Gastrocnemius medialis (tissue), 4 donors: ENCODE results near the gene EHD2. TPM values are rescaled to one million over a fixed set of nuclear protein-coding genes. Genes with fewer than 3 reads are reported as not detected.

ENCODE experiments used
- ATAC-seq, 2 donors: fragments of 150-250 bp; one replicate each; pipeline ENCODE4 v1.9.1; 2016
- DNase-seq, 2 donors: peaks; one replicate each; pipeline ENCODE4 v3.0.0-alpha.2; 2019
- H3K27ac ChIP-seq, 4 donors: fragments of 200-600 bp; sonication (generic); 1 replicate in 1 of 4; 2 replicates in 3 of 4; pipeline ENCODE4 v1.5.1; 2016 to 2018; ENCODE audit warnings: mild to moderate bottlenecking in 2 of 4, moderate library complexity in 1 of 4
- H3K27me3 ChIP-seq, 3 donors: fragments of 200-600 bp; sonication (generic) in 2 of 3; 1 replicate in 1 of 3; 2 replicates in 2 of 3; pipeline versions ENCODE4 v1.5.1 to v1.6.0; 2016 to 2019; ENCODE audit warnings: mild to moderate bottlenecking in 1 of 3, moderate library complexity in 1 of 3
- H3K36me3 ChIP-seq, 2 donors: fragments of 200-600 bp; sonication (generic) in 1 of 2; one replicate each; pipeline ENCODE4 v1.5.1; 2017 to 2018
- H3K4me1 ChIP-seq, 2 donors: fragments of 200-600 bp; sonication (generic) in 1 of 2; one replicate each; pipeline ENCODE4 v1.5.1; 2016 to 2017; ENCODE audit warnings: mild to moderate bottlenecking in 2 of 2
- H3K4me3 ChIP-seq, 4 donors: fragments of 200-600 bp; sonication (generic) in 3 of 4; 1 replicate in 1 of 4; 2 replicates in 3 of 4; pipeline ENCODE4 v1.5.1; 2016 to 2019; ENCODE audit warnings: mild to moderate bottlenecking in 2 of 4
- H3K9me3 ChIP-seq, 3 donors: fragments of 200-600 bp; sonication (generic) in 2 of 3; 1 replicate in 1 of 3; 2 replicates in 2 of 3; pipeline ENCODE4 v1.5.1; 2016 to 2019
- CTCF ChIP-seq, 5 experiments: fragments of 450-650 bp in 3 of 5; fragments of 200-600 bp in 2 of 5; sonication (generic) in 2 of 5; IDR thresholded peaks in 4 of 5; conservative IDR thresholded peaks in 1 of 5; 1 replicate in 4 of 5; 2 replicates in 1 of 5; pipeline ENCODE4 v1.5.1; 2016 to 2019; ENCODE audit warnings: antibody characterized with exemption in 5 of 5, mild to moderate bottlenecking in 3 of 5, moderate library complexity in 3 of 5
- POLR2A ChIP-seq, 2 donors: fragments of 450-650 bp; IDR thresholded peaks; one replicate each; pipeline ENCODE4 v1.6.1; 2017; ENCODE audit warnings: antibody characterized with exemption in 2 of 2, mild to moderate bottlenecking in 2 of 2, moderate library complexity in 2 of 2
- in situ Hi-C, 4 donors: fragments of 200-750 bp; cut with MboI; loops; one replicate each; pipeline versions ENCODE4 v1.15.0 to v1.8.0; 2017; ENCODE audit warnings: low sequenced_read_pairs in 4 of 4
- intact Hi-C: fragments of 100-400 bp; cut with DNase I; formaldehyde crosslinking; loops from one replicate; pipeline ENCODE4 v1.15.1; 2023; ENCODE audit warnings: low total_unique reads
- total RNA-seq, 4 donors: library from RNA; depleted of rRNA; stranded (reverse); fragments of >200 nt; gene quantifications; one replicate each; pipeline versions ENCODE4 v1.1.0 to v1.2.3, GENCODE V29; 2016

The EHD2 gene
- total RNA-seq, 4 donors from 2014 or later = 10.9 to 46.6 (median 33.8) TPM

- no peaks in the 10 kb centered on the region for H3K9me3 ChIP-seq
- TF ChIP-seq CTCF (IDR thresholded peaks at IDR 0.05 in 4 of 5, conservative IDR thresholded peaks at IDR 0.05 in 1 of 5) (peak; percentile 32 to 80 (median 72)), POLR2A (IDR thresholded peaks at IDR 0.05) (no peak)
- DNase-seq = peak in 1 of 2 donors; percentile 48
- H3K27ac ChIP-seq = no peak overlapping the region
- in situ Hi-C loops (loop anchor here in 3 of 4 donors (5.0 to 10.0 kb wide), 4 partner anchors 95 to 185 kb away; partner anchors contain the start of genes BICRA (in 1 of the 3) and NAPA (in 1 of the 3)), intact Hi-C loops (loop anchor here (2.0 to 10.0 kb wide), 4 partner anchors 185 to 425 kb away; partner anchors contain the start of genes DHX34, INAFM1 and NAPA)
- no peak overlapping the region for H3K4me3 ChIP-seq
- H3K4me1 ChIP-seq = peaks cover 4% of the 10 kb centered on the region in 2 donors
- no peaks in the 10 kb centered on the region for H3K27me3 ChIP-seq
- H3K36me3 ChIP-seq = peaks cover 0 to 64% of the 10 kb centered on the region in 2 donors
- no peak for ATAC-seq
Observed at GRCh38 chr19:47699360-47699917, 13.8 kb upstream of the EHD2 start.

- Histone ChIP-seq H3K36me3 (peaks cover 0 to 57% of the 10 kb centered on the region in 2 donors), H3K27ac (no peak overlapping the region), H3K27me3 (no peaks in the 10 kb centered on the region), H3K4me1 (peaks cover 4% of the 10 kb centered on the region in 2 donors), H3K9me3 (no peaks in the 10 kb centered on the region), H3K4me3 (no peak overlapping the region)
- DNase-seq (no peak), ATAC-seq (no peak)
- in situ Hi-C loops (loop anchor here in 2 of 4 donors (10.0 kb wide), 2 partner anchors 106 to 186 kb away; partner anchors contain the start of gene NAPA (in 1 of the 2)), intact Hi-C loops (no loop called here)
- TF ChIP-seq CTCF (IDR thresholded peaks at IDR 0.05 in 4 of 5, conservative IDR thresholded peaks at IDR 0.05 in 1 of 5) = peak in 1 of 5 experiments; percentile 9
- no peak for TF ChIP-seq POLR2A (IDR thresholded peaks at IDR 0.05)
Observed at GRCh38 chr19:47700934-47701716, 12.1 kb upstream of the EHD2 start.

- H3K27ac ChIP-seq = no peak overlapping the region
- intact Hi-C loops = no loop called here
- in situ Hi-C loops = loop anchor here in 2 of 4 donors (10.0 kb wide), 2 partner anchors 107 to 187 kb away; partner anchors contain the start of gene NAPA (in 1 of the 2)
- TF ChIP-seq POLR2A (IDR thresholded peaks at IDR 0.05) (no peak), CTCF (IDR thresholded peaks at IDR 0.05 in 4 of 5, conservative IDR thresholded peaks at IDR 0.05 in 1 of 5) (no peak)
- ATAC-seq (no peak), DNase-seq (no peak)
- peaks cover 4% of the 10 kb centered on the region in 2 donors for H3K4me1 ChIP-seq
- H3K4me3 ChIP-seq = no peak overlapping the region
- H3K9me3 ChIP-seq = no peaks in the 10 kb centered on the region
- H3K27me3 ChIP-seq = no peaks in the 10 kb centered on the region
- peaks cover 0 to 52% of the 10 kb centered on the region in 2 donors for H3K36me3 ChIP-seq
Observed at GRCh38 chr19:47701717-47702552, 11.3 kb upstream of the EHD2 start.

- in situ Hi-C loops = loop anchor here in 2 of 4 donors (10.0 kb wide), 2 partner anchors 108 to 188 kb away; partner anchors contain the start of gene NAPA (in 1 of the 2)
- ATAC-seq (no peak), DNase-seq (no peak)
- Histone ChIP-seq H3K27ac (no peak overlapping the region), H3K36me3 (peaks cover 0 to 52% of the 10 kb centered on the region in 2 donors), H3K4me1 (peaks cover 3% of the 10 kb centered on the region in 2 donors), H3K9me3 (no peaks in the 10 kb centered on the region), H3K4me3 (no peak overlapping the region), H3K27me3 (no peaks in the 10 kb centered on the region)
- no peak for TF ChIP-seq POLR2A (IDR thresholded peaks at IDR 0.05)
- no peak for TF ChIP-seq CTCF (IDR thresholded peaks at IDR 0.05 in 4 of 5, conservative IDR thresholded peaks at IDR 0.05 in 1 of 5)
- intact Hi-C loops = no loop called here
Observed at GRCh38 chr19:47702671-47703070, 10.6 kb upstream of the EHD2 start.
